ENCODE data around the gene C2CD4B.

C2CD4B gene

GRCh38 chr15:62149729-62150128 lies 15.4 kb downstream of the C2CD4B start:
- Histone ChIP-seq H3K4me3 (ENCODE audit: low read length in 2 of 2) (no peak overlapping the region), H3K9me3 (ENCODE audit: control insufficient read depth in 2 of 2, low read length in 2 of 2) (no peaks in the 10 kb centered on the region), H3K4me1 (ENCODE audit: control insufficient read depth, insufficient read depth, low read length) (no peaks in the 10 kb centered on the region), H3K9ac (ENCODE audit: low read length in 2 of 2) (no peak overlapping the region), H3K27ac (ENCODE audit: low read length) (no peak overlapping the region), H3K36me3 (ENCODE audit: control insufficient read depth in 2 of 2, insufficient read depth in 2 of 2, low read length in 2 of 2) (no peaks in the 10 kb centered on the region), H3K27me3 (ENCODE audit: control insufficient read depth in 1 of 2, insufficient read depth in 2 of 2, low read length in 2 of 2) (peaks cover 0 to 4% of the 10 kb centered on the region in 2 donors)

DNA sequence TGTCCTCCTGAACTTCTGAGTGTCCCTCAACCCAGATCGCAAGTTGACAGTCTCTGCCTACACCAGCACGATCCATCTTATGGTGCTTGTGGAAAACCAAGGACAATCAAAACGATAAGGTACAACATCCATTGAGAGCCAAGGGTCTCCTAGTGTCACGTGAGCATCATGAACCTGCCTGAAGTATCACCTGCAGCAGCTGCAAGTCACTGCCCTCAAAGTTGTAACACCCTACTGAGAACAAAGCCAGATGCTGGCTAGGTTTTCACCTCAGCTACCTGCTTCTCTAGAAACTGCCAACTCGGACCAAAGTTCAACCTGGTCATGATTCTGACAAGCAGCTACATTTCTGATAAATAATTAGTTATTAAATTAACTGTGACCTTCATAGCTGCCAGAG lies 17.5 kb downstream of the C2CD4B start:
- Histone ChIP-seq H3K27me3 (ENCODE audit: control insufficient read depth in 1 of 2, insufficient read depth in 2 of 2, low read length in 2 of 2) (peaks cover 0 to 4% of the 10 kb centered on the region in 2 donors), H3K27ac (ENCODE audit: low read length) (no peak overlapping the region), H3K36me3 (ENCODE audit: control insufficient read depth in 2 of 2, insufficient read depth in 2 of 2, low read length in 2 of 2) (no peaks in the 10 kb centered on the region)

GRCh38 chr15:62147149-62147548 lies 17.9 kb downstream of the C2CD4B start:
- Histone ChIP-seq H3K27me3 (ENCODE audit: control insufficient read depth in 1 of 2, insufficient read depth in 2 of 2, low read length in 2 of 2) (peaks cover 0 to 3% of the 10 kb centered on the region in 2 donors), H3K4me1 (ENCODE audit: control insufficient read depth, insufficient read depth, low read length) (no peaks in the 10 kb centered on the region), H3K27ac (ENCODE audit: low read length) (no peak overlapping the region), H3K9me3 (ENCODE audit: control insufficient read depth in 2 of 2, low read length in 2 of 2) (no peaks in the 10 kb centered on the region), H3K9ac (ENCODE audit: low read length in 2 of 2) (no peak overlapping the region), H3K36me3 (ENCODE audit: control insufficient read depth in 2 of 2, insufficient read depth in 2 of 2, low read length in 2 of 2) (no peaks in the 10 kb centered on the region), H3K4me3 (ENCODE audit: low read length in 2 of 2) (no peak overlapping the region)

More for the DNA sequence above, 17.5 kb downstream of the C2CD4B start:
- H3K9ac ChIP-seq (ENCODE audit: low read length in 2 of 2): no peak overlapping the region
- no peaks in the 10 kb centered on the region for H3K4me1 ChIP-seq (ENCODE audit: control insufficient read depth, insufficient read depth, low read length)
- H3K9me3 ChIP-seq (ENCODE audit: control insufficient read depth in 2 of 2, low read length in 2 of 2): no peaks in the 10 kb centered on the region
- no peak overlapping the region for H3K4me3 ChIP-seq (ENCODE audit: low read length in 2 of 2)

- Histone ChIP-seq H3K4me1 (ENCODE audit: control insufficient read depth, insufficient read depth, low read length) (no peaks in the 10 kb centered on the region), H3K36me3 (ENCODE audit: control insufficient read depth in 2 of 2, insufficient read depth in 2 of 2, low read length in 2 of 2) (no peaks in the 10 kb centered on the region), H3K27ac (ENCODE audit: low read length) (no peak overlapping the region), H3K9ac (ENCODE audit: low read length in 2 of 2) (no peak overlapping the region), H3K4me3 (ENCODE audit: low read length in 2 of 2) (no peak overlapping the region), H3K9me3 (ENCODE audit: control insufficient read depth in 2 of 2, low read length in 2 of 2) (no peaks in the 10 kb centered on the region), H3K27me3 (ENCODE audit: control insufficient read depth in 1 of 2, insufficient read depth in 2 of 2, low read length in 2 of 2) (peaks cover 0 to 2% of the 10 kb centered on the region in 2 donors)
Measured at GRCh38 chr15:62145015-62145735, 19.9 kb downstream of the C2CD4B start.

DNA sequence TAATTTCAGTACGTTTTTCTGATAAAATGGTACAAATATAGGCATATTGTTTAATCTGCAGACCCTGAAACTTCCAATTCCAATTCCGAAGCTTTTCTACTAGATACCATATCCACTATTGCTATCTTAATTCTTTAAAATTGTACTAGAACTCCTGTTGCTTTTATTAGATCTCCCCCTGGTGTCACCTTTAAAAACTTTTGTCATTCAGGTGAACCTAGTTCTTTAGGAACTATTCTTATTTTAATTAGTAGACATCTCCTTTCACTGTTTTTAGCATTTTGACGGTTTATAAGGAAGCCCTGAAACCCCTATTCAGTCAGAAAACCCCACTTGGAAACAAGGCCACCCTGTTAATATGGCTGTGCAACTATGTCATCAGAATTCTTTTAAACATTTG lies 22.3 kb downstream of the C2CD4B start:
- Histone ChIP-seq H3K27me3 (ENCODE audit: control insufficient read depth in 1 of 2, insufficient read depth in 2 of 2, low read length in 2 of 2) (peaks cover 0 to 2% of the 10 kb centered on the region in 2 donors), H3K4me3 (ENCODE audit: low read length in 2 of 2) (no peak overlapping the region), H3K27ac (ENCODE audit: low read length) (no peak overlapping the region), H3K9ac (ENCODE audit: low read length in 2 of 2) (no peak overlapping the region), H3K4me1 (ENCODE audit: control insufficient read depth, insufficient read depth, low read length) (no peaks in the 10 kb centered on the region), H3K36me3 (ENCODE audit: control insufficient read depth in 2 of 2, insufficient read depth in 2 of 2, low read length in 2 of 2) (no peaks in the 10 kb centered on the region), H3K9me3 (ENCODE audit: control insufficient read depth in 2 of 2, low read length in 2 of 2) (no peaks in the 10 kb centered on the region)

GRCh38 chr15:62141643-62142588 lies 23.2 kb downstream of the C2CD4B start:
- no peaks in the 10 kb centered on the region for H3K36me3 ChIP-seq (ENCODE audit: control insufficient read depth in 2 of 2, insufficient read depth in 2 of 2, low read length in 2 of 2)
- no peak overlapping the region for H3K4me3 ChIP-seq (ENCODE audit: low read length in 2 of 2)
- peaks cover 0 to 2% of the 10 kb centered on the region in 2 donors for H3K27me3 ChIP-seq (ENCODE audit: control insufficient read depth in 1 of 2, insufficient read depth in 2 of 2, low read length in 2 of 2)
- no peak overlapping the region for H3K9ac ChIP-seq (ENCODE audit: low read length in 2 of 2)
- no peaks in the 10 kb centered on the region for H3K4me1 ChIP-seq (ENCODE audit: control insufficient read depth, insufficient read depth, low read length)
- H3K9me3 ChIP-seq (ENCODE audit: control insufficient read depth in 2 of 2, low read length in 2 of 2): no peaks in the 10 kb centered on the region
- no peak overlapping the region for H3K27ac ChIP-seq (ENCODE audit: low read length)

DNA sequence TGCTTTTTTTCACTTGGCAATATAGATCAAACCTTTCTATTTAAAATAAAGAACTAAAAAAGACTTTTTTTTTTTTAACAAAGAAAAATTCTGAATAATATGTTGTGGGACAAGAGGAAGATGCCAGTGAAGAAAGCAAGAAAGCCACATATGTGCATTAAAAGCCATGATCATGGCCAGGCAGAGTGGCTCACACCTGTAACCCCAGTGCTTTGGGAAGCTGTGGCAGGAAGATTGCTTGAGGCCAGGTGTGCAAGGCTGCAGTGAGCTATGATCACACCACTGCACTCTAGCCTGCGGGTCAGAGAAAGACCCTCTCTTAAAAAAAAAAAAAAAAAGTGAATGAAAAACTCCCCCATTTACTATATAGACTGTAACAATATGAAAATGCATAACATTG lies 23.9 kb downstream of the C2CD4B start:
- no peak overlapping the region for H3K9ac ChIP-seq (ENCODE audit: low read length in 2 of 2)
- H3K4me1 ChIP-seq (ENCODE audit: control insufficient read depth, insufficient read depth, low read length): no peaks in the 10 kb centered on the region
- H3K27me3 ChIP-seq (ENCODE audit: control insufficient read depth in 1 of 2, insufficient read depth in 2 of 2, low read length in 2 of 2): peaks cover 0 to 1% of the 10 kb centered on the region in 2 donors
- no peaks in the 10 kb centered on the region for H3K9me3 ChIP-seq (ENCODE audit: control insufficient read depth in 2 of 2, low read length in 2 of 2)
- H3K27ac ChIP-seq (ENCODE audit: low read length): no peak overlapping the region
- H3K4me3 ChIP-seq (ENCODE audit: low read length in 2 of 2): no peak overlapping the region
- no peaks in the 10 kb centered on the region for H3K36me3 ChIP-seq (ENCODE audit: control insufficient read depth in 2 of 2, insufficient read depth in 2 of 2, low read length in 2 of 2)

DNA sequence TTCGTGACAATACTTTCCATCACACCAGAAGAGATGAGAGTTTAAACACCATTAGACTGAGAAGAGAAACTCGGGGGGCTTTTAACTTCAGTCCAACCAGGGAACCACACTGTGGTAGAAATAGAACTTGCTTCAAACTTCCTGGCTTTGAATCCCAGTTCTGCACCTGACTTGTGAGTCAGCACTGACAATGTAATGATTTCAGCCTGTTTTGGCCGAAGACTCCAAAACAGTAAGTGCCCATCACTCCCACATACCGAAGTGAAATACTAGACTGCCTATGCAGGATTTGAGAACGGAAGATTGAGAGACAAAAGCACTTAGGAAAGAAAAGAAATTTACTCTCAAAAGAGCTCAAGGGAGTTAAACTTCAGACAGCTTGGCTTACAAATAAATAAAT lies 27.0 kb downstream of the C2CD4B start:
- H3K27ac ChIP-seq (ENCODE audit: low read length): no peak overlapping the region
- no peaks in the 10 kb centered on the region for H3K9me3 ChIP-seq (ENCODE audit: control insufficient read depth in 2 of 2, low read length in 2 of 2)
- no peaks in the 10 kb centered on the region for H3K27me3 ChIP-seq (ENCODE audit: control insufficient read depth in 1 of 2, insufficient read depth in 2 of 2, low read length in 2 of 2)
- no peak overlapping the region for H3K4me3 ChIP-seq (ENCODE audit: low read length in 2 of 2)
- no peaks in the 10 kb centered on the region for H3K36me3 ChIP-seq (ENCODE audit: control insufficient read depth in 2 of 2, insufficient read depth in 2 of 2, low read length in 2 of 2)
- no peak overlapping the region for H3K9ac ChIP-seq (ENCODE audit: low read length in 2 of 2)
- H3K4me1 ChIP-seq (ENCODE audit: control insufficient read depth, insufficient read depth, low read length): no peaks in the 10 kb centered on the region

- Histone ChIP-seq H3K9me3 (ENCODE audit: control insufficient read depth in 2 of 2, low read length in 2 of 2) (no peaks in the 10 kb centered on the region), H3K27ac (ENCODE audit: low read length) (no peak overlapping the region), H3K9ac (ENCODE audit: low read length in 2 of 2) (no peak overlapping the region), H3K36me3 (ENCODE audit: control insufficient read depth in 2 of 2, insufficient read depth in 2 of 2, low read length in 2 of 2) (no peaks in the 10 kb centered on the region), H3K4me3 (ENCODE audit: low read length in 2 of 2) (no peak overlapping the region), H3K27me3 (ENCODE audit: control insufficient read depth in 1 of 2, insufficient read depth in 2 of 2, low read length in 2 of 2) (no peaks in the 10 kb centered on the region), H3K4me1 (ENCODE audit: control insufficient read depth, insufficient read depth, low read length) (no peaks in the 10 kb centered on the region)
Measured at GRCh38 chr15:62136911-62137865, 27.9 kb downstream of the C2CD4B start.

GRCh38 chr15:62135532-62136134 lies 29.5 kb downstream of the C2CD4B start:
- H3K4me1 ChIP-seq (ENCODE audit: control insufficient read depth, insufficient read depth, low read length): no peaks in the 10 kb centered on the region
- H3K36me3 ChIP-seq (ENCODE audit: control insufficient read depth in 2 of 2, insufficient read depth in 2 of 2, low read length in 2 of 2): no peaks in the 10 kb centered on the region
- no peak overlapping the region for H3K4me3 ChIP-seq (ENCODE audit: low read length in 2 of 2)
- H3K27ac ChIP-seq (ENCODE audit: low read length): no peak overlapping the region
- no peaks in the 10 kb centered on the region for H3K9me3 ChIP-seq (ENCODE audit: control insufficient read depth in 2 of 2, low read length in 2 of 2)
- H3K9ac ChIP-seq (ENCODE audit: low read length in 2 of 2): no peak overlapping the region
- no peaks in the 10 kb centered on the region for H3K27me3 ChIP-seq (ENCODE audit: control insufficient read depth in 1 of 2, insufficient read depth in 2 of 2, low read length in 2 of 2)

All from stomach smooth muscle (tissue), 2 donors.